Tibial artery (tissue), 4 donors: Measurements from ENCODE around the gene AUNIP.

Experiments
- DNase-seq, 2 donors: peaks; one replicate each; pipeline ENCODE4 v3.0.0-alpha.2; 2019
- H3K27ac ChIP-seq, 2 donors: fragments of 200-600 bp; sonication (generic) in 1 of 2; 1 replicate in 1 of 2; 2 replicates in 1 of 2; pipeline ENCODE4 v1.5.1; 2018 to 2019; ENCODE audit warnings: mild to moderate bottlenecking in 1 of 2
- H3K27me3 ChIP-seq, 2 donors: fragments of 200-600 bp; sonication (generic) in 1 of 2; one replicate each; pipeline versions ENCODE4 v1.5.1 to v1.6.0; 2016 to 2019
- H3K36me3 ChIP-seq, 3 donors: fragments of 200-600 bp; sonication (generic) in 2 of 3; one replicate each; pipeline ENCODE4 v1.5.1; 2016 to 2019; ENCODE audit warnings: mild to moderate bottlenecking in 2 of 3
- H3K4me1 ChIP-seq, 4 donors: fragments of 200-600 bp; sonication (generic) in 2 of 4; 1 replicate in 3 of 4; 2 replicates in 1 of 4; pipeline ENCODE4 v1.5.1; 2016 to 2019
- H3K4me3 ChIP-seq, 2 donors: fragments of 200-600 bp; sonication (generic) in 1 of 2; 1 replicate in 1 of 2; 2 replicates in 1 of 2; pipeline ENCODE4 v1.5.1; 2018 to 2019; ENCODE audit warnings: mild to moderate bottlenecking in 2 of 2
- H3K9me3 ChIP-seq, 3 donors: fragments of 200-600 bp; sonication (generic) in 1 of 3; one replicate each; pipeline ENCODE4 v1.5.1; 2016 to 2019
- intact Hi-C: fragments of 100-400 bp; cut with DNase I; formaldehyde crosslinking; loops from one replicate; pipeline ENCODE4 v1.15.0; 2023; ENCODE audit warnings: low total_unique reads
- TF ChIP-seq, protein P1 (sequence below), 2 experiments: fragments of 200-600 bp in 1 of 2; fragments of 450-650 bp in 1 of 2; IDR thresholded peaks; one replicate each; pipeline ENCODE4 v1.5.1; 2017 to 2019; ENCODE audit warnings: antibody characterized with exemption in 2 of 2, mild to moderate bottlenecking in 1 of 2, moderate library complexity in 1 of 2

The AUNIP gene

DNA sequence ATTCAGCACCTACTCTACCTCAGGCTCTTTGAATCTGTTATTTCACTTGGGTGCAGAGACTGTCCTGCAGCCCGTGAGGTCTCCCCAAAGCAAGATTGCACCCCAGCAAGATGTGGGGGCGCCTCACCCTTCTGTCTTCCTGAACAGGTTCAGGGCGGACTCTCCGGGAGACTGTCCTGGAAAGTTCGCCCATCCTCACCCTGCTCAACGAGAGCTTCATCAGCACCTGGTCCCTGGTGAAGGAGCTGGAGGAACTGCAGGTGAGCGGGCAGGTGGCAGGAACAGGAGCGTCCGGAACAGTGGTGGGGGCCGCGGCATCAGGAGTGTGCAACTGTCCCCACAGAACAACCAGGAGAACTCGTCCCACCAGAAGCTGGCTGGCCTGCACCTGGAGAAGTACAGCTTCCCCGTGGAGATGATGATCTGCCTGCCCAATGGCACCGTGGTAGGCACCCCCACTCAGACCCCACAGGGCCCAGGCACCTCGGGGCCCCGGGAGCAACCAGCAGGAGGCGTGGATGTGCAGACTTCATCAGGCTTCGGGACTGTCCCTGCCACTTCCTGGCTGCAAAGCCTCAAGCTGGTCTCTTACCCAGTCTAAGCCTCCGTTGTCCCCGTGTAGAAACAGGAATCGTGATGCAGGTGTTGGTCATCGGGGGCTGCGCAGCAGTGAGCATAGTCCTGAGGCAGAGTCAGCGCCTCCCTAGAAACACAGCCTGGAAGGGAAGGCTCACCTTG, 45.4 kb downstream of the AUNIP start:
- no peak for DNase-seq
- H3K9me3 ChIP-seq = no peaks in the 10 kb centered on the region
- TF ChIP-seq, protein P1, sequence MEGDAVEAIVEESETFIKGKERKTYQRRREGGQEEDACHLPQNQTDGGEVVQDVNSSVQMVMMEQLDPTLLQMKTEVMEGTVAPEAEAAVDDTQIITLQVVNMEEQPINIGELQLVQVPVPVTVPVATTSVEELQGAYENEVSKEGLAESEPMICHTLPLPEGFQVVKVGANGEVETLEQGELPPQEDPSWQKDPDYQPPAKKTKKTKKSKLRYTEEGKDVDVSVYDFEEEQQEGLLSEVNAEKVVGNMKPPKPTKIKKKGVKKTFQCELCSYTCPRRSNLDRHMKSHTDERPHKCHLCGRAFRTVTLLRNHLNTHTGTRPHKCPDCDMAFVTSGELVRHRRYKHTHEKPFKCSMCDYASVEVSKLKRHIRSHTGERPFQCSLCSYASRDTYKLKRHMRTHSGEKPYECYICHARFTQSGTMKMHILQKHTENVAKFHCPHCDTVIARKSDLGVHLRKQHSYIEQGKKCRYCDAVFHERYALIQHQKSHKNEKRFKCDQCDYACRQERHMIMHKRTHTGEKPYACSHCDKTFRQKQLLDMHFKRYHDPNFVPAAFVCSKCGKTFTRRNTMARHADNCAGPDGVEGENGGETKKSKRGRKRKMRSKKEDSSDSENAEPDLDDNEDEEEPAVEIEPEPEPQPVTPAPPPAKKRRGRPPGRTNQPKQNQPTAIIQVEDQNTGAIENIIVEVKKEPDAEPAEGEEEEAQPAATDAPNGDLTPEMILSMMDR (IDR thresholded peaks at IDR 0.05) = no peak
- no peaks in the 10 kb centered on the region for H3K27me3 ChIP-seq
- peaks cover 0 to 28% (median 20%) of the 10 kb centered on the region in 4 donors for H3K4me1 ChIP-seq
- H3K36me3 ChIP-seq = peaks cover 30 to 75% (median 63%) of the 10 kb centered on the region in 3 donors
- H3K4me3 ChIP-seq = no peak overlapping the region
- no peak overlapping the region for H3K27ac ChIP-seq
- intact Hi-C loops = loop anchor here (5.0 kb wide), 1 partner anchor 207 kb away; no protein-coding TSS in a partner anchor

DNA sequence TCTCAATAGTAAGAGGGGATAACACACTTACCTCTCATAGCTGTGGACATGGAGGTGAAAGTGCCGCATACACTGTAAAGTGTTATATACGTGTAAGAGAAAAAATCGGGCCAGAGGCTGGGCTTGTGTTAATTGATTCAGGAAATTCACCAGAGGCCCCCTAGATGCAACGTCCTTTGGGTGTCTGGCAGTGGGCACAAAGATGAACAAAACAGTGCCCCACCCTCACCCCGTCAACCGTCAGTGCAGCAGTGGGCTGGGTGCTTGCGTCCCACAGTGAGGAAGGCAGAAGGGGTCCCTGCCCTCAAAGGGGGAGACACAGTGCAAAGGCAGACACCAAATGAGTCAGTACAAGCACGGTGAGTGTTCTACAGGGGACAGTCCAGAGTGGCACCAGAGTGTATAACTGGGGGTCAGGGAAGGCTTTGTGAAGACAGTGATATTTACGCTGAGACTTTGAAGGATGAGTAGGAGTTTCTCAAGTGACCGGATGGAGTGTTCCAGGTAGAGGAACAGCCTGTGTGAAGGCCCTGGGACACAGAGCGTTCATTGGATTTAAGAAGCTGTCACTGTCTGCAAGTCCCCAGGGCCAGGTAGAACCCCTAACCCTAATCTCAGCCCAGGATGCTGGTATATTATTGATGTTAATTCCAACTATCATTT, 46.1 kb downstream of the AUNIP start:
- Histone ChIP-seq H3K4me1 (peaks cover 0 to 26% (median 14%) of the 10 kb centered on the region in 4 donors), H3K36me3 (peaks cover 35 to 82% (median 70%) of the 10 kb centered on the region in 3 donors), H3K27ac (no peak overlapping the region), H3K27me3 (no peaks in the 10 kb centered on the region), H3K4me3 (no peak overlapping the region), H3K9me3 (no peaks in the 10 kb centered on the region)
- no peak for DNase-seq
- intact Hi-C loops = loop anchor here (5.0 kb wide), 1 partner anchor 206 kb away; no protein-coding TSS in a partner anchor
- TF ChIP-seq, protein P1 (IDR thresholded peaks at IDR 0.05) = no peak

GRCh38 chr1:25811384-25812082, 47.7 kb downstream of the AUNIP start:
- no peak for DNase-seq
- intact Hi-C loops = loop anchor here (5.0 kb wide), 1 partner anchor 204 kb away; no protein-coding TSS in a partner anchor

GRCh38 chr1:25810341-25811299, 48.6 kb downstream of the AUNIP start:
- DNase-seq = peak in 1 of 2 donors; percentile 65
- intact Hi-C loops = loop anchor here (5.0 kb wide), 1 partner anchor 203 kb away; no protein-coding TSS in a partner anchor
- H3K27ac ChIP-seq = no peak overlapping the region
- no peaks in the 10 kb centered on the region for H3K27me3 ChIP-seq
- peaks cover 0 to 47% (median 29%) of the 10 kb centered on the region in 4 donors for H3K4me1 ChIP-seq
- TF ChIP-seq, protein P1 (IDR thresholded peaks at IDR 0.05) = peak; percentile 93
- no peak overlapping the region for H3K4me3 ChIP-seq
- no peaks in the 10 kb centered on the region for H3K9me3 ChIP-seq
- peaks cover 31 to 82% (median 63%) of the 10 kb centered on the region in 3 donors for H3K36me3 ChIP-seq

More at GRCh38 chr1:25811384-25812082, 47.7 kb downstream of the AUNIP start:
- Histone ChIP-seq H3K27me3 (no peaks in the 10 kb centered on the region), H3K27ac (no peak overlapping the region), H3K4me1 (peaks cover 0 to 38% (median 20%) of the 10 kb centered on the region in 4 donors), H3K4me3 (no peak overlapping the region), H3K36me3 (peaks cover 35 to 91% (median 72%) of the 10 kb centered on the region in 3 donors), H3K9me3 (no peaks in the 10 kb centered on the region)
- TF ChIP-seq, protein P1 (IDR thresholded peaks at IDR 0.05) = no peak
